Fibroblast of skin of back (primary cell): ENCODE results near the gene CCND2.
A peak's percentile ranks its signal among the peaks of the same experiment; 100 is the strongest.

ENCODE experiments used
- DNase-seq: peaks from one replicate; pipeline ENCODE4 v3.0.0-alpha.2; 2013

The CCND2 gene

GRCh38 chr12:4257442-4257841 lies 16.1 kb upstream of the CCND2 start:
- no peak for DNase-seq

- DNase-seq: no peak
These were observed 14.5 kb upstream of the CCND2 start for GRCh38 chr12:4259099-4259498.

GRCh38 chr12:4261655-4262054 lies 11.9 kb upstream of the CCND2 start:
- no peak for DNase-seq

GRCh38 chr12:4265280-4265679 lies 8.3 kb upstream of the CCND2 start:
- peak; percentile 37 for DNase-seq

GRCh38 chr12:4266990-4267389 lies 6.6 kb upstream of the CCND2 start:
- DNase-seq: no peak

GRCh38 chr12:4267704-4268328 lies 5.7 kb upstream of the CCND2 start:
- no peak for DNase-seq

GRCh38 chr12:4268329-4269181 lies 5.0 kb upstream of the CCND2 start:
- no peak for DNase-seq

- DNase-seq: peak; percentile 63
These were observed 4.1 kb upstream of the CCND2 start for GRCh38 chr12:4269279-4269991.

GRCh38 chr12:4270016-4270830 lies 3.3 kb upstream of the CCND2 start:
- DNase-seq: no peak

- DNase-seq: no peak
These were observed 2.5 kb upstream of the CCND2 start for GRCh38 chr12:4270831-4271716.

- no peak for DNase-seq
These were observed 1.7 kb upstream of the CCND2 start for GRCh38 chr12:4271717-4272423.

GRCh38 chr12:4272424-4273272 lies 914 bp upstream of the CCND2 start:
- DNase-seq: no peak

GRCh38 chr12:4273273-4273651 lies 300 bp upstream of the CCND2 start:
- no peak for DNase-seq

- no peak for DNase-seq
These were observed 944 bp downstream of the CCND2 start for GRCh38 chr12:4274396-4275015.

- peak; percentile 40 for DNase-seq
These were observed 1.7 kb downstream of the CCND2 start for GRCh38 chr12:4275016-4275869.

- no peak for DNase-seq
These were observed 2.3 kb downstream of the CCND2 start for GRCh38 chr12:4275870-4276301.

- DNase-seq: peak; percentile 89
These were observed 3.1 kb downstream of the CCND2 start for GRCh38 chr12:4276524-4277204.

- DNase-seq: no peak
These were observed 3.6 kb downstream of the CCND2 start for GRCh38 chr12:4277205-4277543.
